ENCODE results near the gene FSTL5. TPM values are rescaled to one million over a fixed set of nuclear protein-coding genes. Genes with fewer than 3 reads are reported as not detected.
"Not testable (repeated sequence)": the region's sequence is repeated elsewhere in the genome, so short reads cannot be mapped to it uniquely, and the experiment has no call there.

Gene FSTL5
- total RNA-seq, 1 donor from 2014 or later = not detected

- no peak for TF ChIP-seq CTCF (conservative IDR thresholded peaks at IDR 0.05; ENCODE audit: low read depth, low read length)
- DNase-seq (ENCODE audit: low read depth) = no peak
- H3K4me3 ChIP-seq (ENCODE audit: low read depth, low read length) = no peak overlapping the region
Measured at GRCh38 chr4:161762796-161763195, 401.0 kb downstream of the FSTL5 start.

GRCh38 chr4:161760008-161760407 is 403.8 kb downstream of the FSTL5 start:
- TF ChIP-seq CTCF (conservative IDR thresholded peaks at IDR 0.05; ENCODE audit: low read depth, low read length) = no peak
- no peak for DNase-seq (ENCODE audit: low read depth)
- H3K4me3 ChIP-seq (ENCODE audit: low read depth, low read length) = no peak overlapping the region

DNA sequence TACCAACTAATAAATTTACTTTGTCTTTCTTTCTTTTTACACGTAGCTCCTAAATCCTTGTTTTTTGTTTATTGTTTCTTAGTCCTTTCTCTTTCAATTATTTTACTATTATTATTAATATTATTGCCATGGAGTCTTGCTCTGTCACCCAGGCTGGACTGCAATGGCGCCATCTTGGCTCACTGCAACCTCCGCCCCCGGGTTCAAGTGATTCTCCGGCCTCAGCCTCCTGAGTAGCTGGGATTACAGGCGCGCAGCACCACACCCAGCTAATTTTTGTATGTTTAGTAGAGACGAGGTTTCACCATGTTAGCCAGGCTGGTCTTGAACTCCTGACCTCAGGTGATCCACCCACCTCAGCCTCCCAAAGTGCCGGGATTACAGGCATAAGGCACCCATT is 405.4 kb downstream of the FSTL5 start:
- DNase-seq (ENCODE audit: low read depth); H3K4me3 ChIP-seq (ENCODE audit: low read depth, low read length): not testable (repeated sequence)

DNA sequence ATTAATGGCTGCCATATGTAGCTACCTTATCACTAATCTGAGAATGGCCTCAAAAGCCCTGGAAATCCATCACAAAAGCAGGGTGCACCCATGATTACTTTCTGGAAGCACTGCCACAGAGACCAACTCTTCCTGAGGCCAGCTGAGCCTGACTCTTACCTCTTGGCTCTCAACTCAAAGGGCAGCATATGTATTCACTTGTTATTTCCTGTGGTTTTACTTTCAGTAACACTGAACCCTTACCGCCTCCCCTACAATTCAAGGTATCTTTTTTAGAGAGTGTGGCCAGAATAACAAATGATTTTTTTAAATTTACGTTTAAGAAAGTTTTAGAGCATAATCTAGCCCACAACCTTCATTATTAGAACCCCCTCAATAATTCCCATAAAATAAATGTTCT is 434.9 kb downstream of the FSTL5 start:
- H3K4me3 ChIP-seq (ENCODE audit: low read depth, low read length) = no peak overlapping the region
- DNase-seq (ENCODE audit: low read depth) = no peak
- TF ChIP-seq CTCF (conservative IDR thresholded peaks at IDR 0.05; ENCODE audit: low read depth, low read length) = no peak

DNA sequence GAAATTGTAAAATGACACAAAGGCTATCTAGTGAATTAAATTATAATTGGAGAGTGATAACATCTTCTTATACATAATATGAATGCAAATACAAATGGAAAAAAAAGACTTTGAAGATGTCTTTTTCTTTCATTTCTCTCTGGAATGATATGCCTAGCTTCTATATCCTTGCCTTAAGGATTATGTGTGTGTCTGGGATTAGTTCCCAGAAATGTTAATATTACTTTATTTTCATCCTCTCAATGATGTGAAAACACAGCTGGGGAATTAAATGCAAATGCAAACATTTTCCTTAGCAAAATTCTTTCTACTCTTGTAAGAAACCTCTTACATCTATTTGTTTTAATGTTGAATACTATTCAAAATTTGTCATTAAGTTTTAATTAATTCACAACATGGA is 441.9 kb downstream of the FSTL5 start:
- TF ChIP-seq CTCF (conservative IDR thresholded peaks at IDR 0.05; ENCODE audit: low read depth, low read length) = no peak
- no peak overlapping the region for H3K4me3 ChIP-seq (ENCODE audit: low read depth, low read length)
- no peak for DNase-seq (ENCODE audit: low read depth)

DNA sequence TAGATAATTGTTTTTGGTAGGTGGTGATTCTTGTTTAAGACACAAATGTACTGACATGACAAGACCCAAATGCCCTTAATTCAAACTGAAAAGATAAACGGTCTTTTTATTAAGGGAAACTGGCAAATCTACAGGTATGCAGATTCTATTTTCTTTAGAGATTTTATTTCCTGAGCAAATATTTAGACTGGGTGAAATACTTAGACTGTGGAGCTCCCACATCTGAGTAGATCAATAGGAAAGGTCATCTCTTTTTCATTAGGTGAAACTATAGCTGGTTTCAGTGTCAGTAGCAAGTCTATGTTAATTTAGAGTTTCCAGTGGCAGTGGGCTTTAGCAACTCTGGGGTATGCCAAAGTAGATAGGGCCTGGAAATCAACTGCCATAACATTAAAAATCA is 446.7 kb downstream of the FSTL5 start:
- DNase-seq (ENCODE audit: low read depth) = no peak
- no peak overlapping the region for H3K4me3 ChIP-seq (ENCODE audit: low read depth, low read length)
- TF ChIP-seq CTCF (conservative IDR thresholded peaks at IDR 0.05; ENCODE audit: low read depth, low read length) = no peak

DNA sequence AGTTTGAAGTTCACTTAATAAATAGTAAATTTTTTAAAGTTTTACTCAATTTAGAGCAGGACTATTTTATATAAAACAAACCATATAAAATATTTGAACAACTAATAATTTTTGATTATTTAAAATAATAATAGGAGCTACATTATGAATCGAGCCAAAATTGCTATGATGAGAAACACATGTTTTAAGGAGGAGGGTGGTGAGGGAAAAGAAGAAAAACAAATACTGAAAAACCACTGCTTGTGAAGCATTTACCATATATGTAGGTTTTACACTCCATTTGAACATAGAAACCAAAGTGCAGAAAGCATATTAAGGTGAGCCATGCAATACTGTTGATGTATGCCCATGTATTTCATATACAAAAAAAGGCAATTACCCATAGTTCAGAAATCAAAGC is 448.9 kb downstream of the FSTL5 start:
- no peak for TF ChIP-seq CTCF (conservative IDR thresholded peaks at IDR 0.05; ENCODE audit: low read depth, low read length)
- no peak overlapping the region for H3K4me3 ChIP-seq (ENCODE audit: low read depth, low read length)

More for the DNA sequence above, 448.9 kb downstream of the FSTL5 start:
- DNase-seq (ENCODE audit: low read depth) = no peak

All from epithelial cell of proximal tubule (primary cell).